Measurements from ENCODE around the gene SH3RF3. TPM values are rescaled to one million over a fixed set of nuclear protein-coding genes. Genes with fewer than 3 reads are reported as not detected.
"Not testable (repeated sequence)": the region's sequence is repeated elsewhere in the genome, so short reads cannot be mapped to it uniquely, and the experiment has no call there.

The SH3RF3 gene
- total RNA-seq, 3 donors from 2014 or later (not counting 1 experiment from before 2014, with no cell fraction given), result 0.23 to 0.61 (median 0.34) TPM

- H3K27me3 ChIP-seq (ENCODE audit: control insufficient read depth, insufficient read depth, low read length), result peaks cover 36% of the 10 kb centered on the region
- no peak overlapping the region for H3K27ac ChIP-seq (ENCODE audit: low read length)
- TF ChIP-seq CTCF (IDR thresholded peaks at IDR 0.05), result no peak
- ATAC-seq (no peak), DNase-seq (peak in 1 of 2 donors; percentile 26)
- Mint-ChIP-seq H3K27ac (no peak overlapping the region), H3K9me3 (no peaks in the 10 kb centered on the region), H3K27me3 (ENCODE audit: low read depth in 2 of 2) (peaks cover 35 to 50% of the 10 kb centered on the region in 2 donors), H3K36me3 (peaks cover 7% of the 10 kb centered on the region), H3K4me3 (peak overlapping the region; percentile 28), H3K4me1 (peaks cover 55 to 58% of the 10 kb centered on the region in 2 donors)
- H3K4me3 ChIP-seq (ENCODE audit: low read length), result no peak overlapping the region
- H3K36me3 ChIP-seq (ENCODE audit: control insufficient read depth, insufficient read depth, low read length), result no peaks in the 10 kb centered on the region
- intact Hi-C loops (cut with micrococcal nuclease), result no loop called here
- peaks cover 48% of the 10 kb centered on the region for H3K4me1 ChIP-seq (ENCODE audit: control insufficient read depth, insufficient read depth, low read length)
- WGBS (ENCODE audit: insufficient coverage), result 41% methylated on average over 2 of the region's 6 CpGs
- H3K9me3 ChIP-seq (ENCODE audit: control insufficient read depth, insufficient read depth, low read length), result no peaks in the 10 kb centered on the region
Measured at GRCh38 chr2:109218087-109218791, 89.2 kb downstream of the SH3RF3 start.

DNA sequence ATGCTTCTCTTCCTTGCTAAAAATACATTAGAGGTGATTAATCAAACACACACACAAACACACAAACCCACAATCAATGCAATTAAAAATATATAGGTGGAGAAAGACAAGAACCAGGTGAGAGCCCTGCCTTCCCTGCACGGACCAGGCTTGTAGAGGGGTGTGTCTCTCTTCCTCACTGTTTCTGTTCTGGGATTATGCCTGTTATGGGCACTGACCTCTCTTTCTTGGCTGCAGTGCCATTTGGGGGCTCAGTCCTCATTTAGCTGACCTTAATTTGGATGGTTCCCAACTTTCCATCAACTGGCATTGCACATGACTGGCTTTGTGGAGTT, 89.8 kb downstream of the SH3RF3 start:
- peaks cover 35 to 48% of the 10 kb centered on the region in 2 donors for H3K27me3 Mint-ChIP-seq (ENCODE audit: low read depth in 2 of 2)
- no peaks in the 10 kb centered on the region for H3K9me3 ChIP-seq (ENCODE audit: control insufficient read depth, insufficient read depth, low read length)
- no peak for TF ChIP-seq CTCF (IDR thresholded peaks at IDR 0.05)
- peaks cover 36% of the 10 kb centered on the region for H3K27me3 ChIP-seq (ENCODE audit: control insufficient read depth, insufficient read depth, low read length)
- H3K4me1 Mint-ChIP-seq, result peaks cover 49 to 53% of the 10 kb centered on the region in 2 donors
- H3K4me1 ChIP-seq (ENCODE audit: control insufficient read depth, insufficient read depth, low read length), result peaks cover 43% of the 10 kb centered on the region
- H3K4me3 ChIP-seq (ENCODE audit: low read length), result no peak overlapping the region
- no peak overlapping the region for H3K4me3 Mint-ChIP-seq
- intact Hi-C loops (cut with micrococcal nuclease), result no loop called here
- no peak for ATAC-seq
- H3K36me3 ChIP-seq (ENCODE audit: control insufficient read depth, insufficient read depth, low read length), result no peaks in the 10 kb centered on the region
- DNase-seq, result no peak
- WGBS (ENCODE audit: insufficient coverage), result 89% methylated on average over 1 of the region's 1 CpG
- H3K36me3 Mint-ChIP-seq, result peaks cover 7% of the 10 kb centered on the region
- no peak overlapping the region for H3K27ac Mint-ChIP-seq
- no peaks in the 10 kb centered on the region for H3K9me3 Mint-ChIP-seq
- no peak overlapping the region for H3K27ac ChIP-seq (ENCODE audit: low read length)

GRCh38 chr2:109220860-109221259, 91.9 kb downstream of the SH3RF3 start:
- Histone ChIP-seq H3K4me1 (ENCODE audit: control insufficient read depth, insufficient read depth, low read length) (peaks cover 26% of the 10 kb centered on the region), H3K27me3 (ENCODE audit: control insufficient read depth, insufficient read depth, low read length) (peaks cover 27% of the 10 kb centered on the region), H3K4me3 (ENCODE audit: low read length) (no peak overlapping the region), H3K27ac (ENCODE audit: low read length) (no peak overlapping the region), H3K36me3 (ENCODE audit: control insufficient read depth, insufficient read depth, low read length) (no peaks in the 10 kb centered on the region), H3K9me3 (ENCODE audit: control insufficient read depth, insufficient read depth, low read length) (no peaks in the 10 kb centered on the region)
- DNase-seq, result no peak
- intact Hi-C loops (cut with micrococcal nuclease), result no loop called here
- no peak for TF ChIP-seq CTCF (IDR thresholded peaks at IDR 0.05)
- no peak overlapping the region for H3K4me3 Mint-ChIP-seq
- H3K27ac Mint-ChIP-seq, result no peak overlapping the region
- peaks cover 28 to 32% of the 10 kb centered on the region in 2 donors for H3K4me1 Mint-ChIP-seq
- peaks cover 7% of the 10 kb centered on the region for H3K36me3 Mint-ChIP-seq
- 90% methylated on average over 2 of the region's 2 CpGs for WGBS (ENCODE audit: insufficient coverage)
- no peak for ATAC-seq
- H3K27me3 Mint-ChIP-seq (ENCODE audit: low read depth in 2 of 2), result peaks cover 18 to 27% of the 10 kb centered on the region in 2 donors
- H3K9me3 Mint-ChIP-seq, result no peaks in the 10 kb centered on the region

GRCh38 chr2:109221316-109221715, 92.3 kb downstream of the SH3RF3 start:
- H3K9me3 Mint-ChIP-seq; H3K4me3 ChIP-seq (ENCODE audit: low read length); H3K27ac Mint-ChIP-seq; DNase-seq; H3K27ac ChIP-seq (ENCODE audit: low read length); H3K36me3 Mint-ChIP-seq; ATAC-seq; intact Hi-C loops (cut with micrococcal nuclease); H3K36me3 ChIP-seq (ENCODE audit: control insufficient read depth, insufficient read depth, low read length); H3K9me3 ChIP-seq (ENCODE audit: control insufficient read depth, insufficient read depth, low read length); H3K4me3 Mint-ChIP-seq: not testable (repeated sequence)
- Mint-ChIP-seq H3K4me1 (peaks cover 25 to 30% of the 10 kb centered on the region in 2 donors), H3K27me3 (ENCODE audit: low read depth in 2 of 2) (peaks cover 17 to 23% of the 10 kb centered on the region in 2 donors)
- Histone ChIP-seq H3K4me1 (ENCODE audit: control insufficient read depth, insufficient read depth, low read length) (peaks cover 22% of the 10 kb centered on the region), H3K27me3 (ENCODE audit: control insufficient read depth, insufficient read depth, low read length) (peaks cover 23% of the 10 kb centered on the region)
- WGBS (ENCODE audit: insufficient coverage), result 96% methylated on average over 9 of the region's 9 CpGs
